GM18526 (cell line): ENCODE measurements around the gene TIMM10.

Experiments
- POLR2A ChIP-seq: IDR thresholded peaks from 3 replicates; pipeline ENCODE4 v1.6.1; 2011; ENCODE audit not compliant: insufficient read length; ENCODE audit errors: extremely low read depth

The TIMM10 gene, protein sequence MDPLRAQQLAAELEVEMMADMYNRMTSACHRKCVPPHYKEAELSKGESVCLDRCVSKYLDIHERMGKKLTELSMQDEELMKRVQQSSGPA

DNA sequence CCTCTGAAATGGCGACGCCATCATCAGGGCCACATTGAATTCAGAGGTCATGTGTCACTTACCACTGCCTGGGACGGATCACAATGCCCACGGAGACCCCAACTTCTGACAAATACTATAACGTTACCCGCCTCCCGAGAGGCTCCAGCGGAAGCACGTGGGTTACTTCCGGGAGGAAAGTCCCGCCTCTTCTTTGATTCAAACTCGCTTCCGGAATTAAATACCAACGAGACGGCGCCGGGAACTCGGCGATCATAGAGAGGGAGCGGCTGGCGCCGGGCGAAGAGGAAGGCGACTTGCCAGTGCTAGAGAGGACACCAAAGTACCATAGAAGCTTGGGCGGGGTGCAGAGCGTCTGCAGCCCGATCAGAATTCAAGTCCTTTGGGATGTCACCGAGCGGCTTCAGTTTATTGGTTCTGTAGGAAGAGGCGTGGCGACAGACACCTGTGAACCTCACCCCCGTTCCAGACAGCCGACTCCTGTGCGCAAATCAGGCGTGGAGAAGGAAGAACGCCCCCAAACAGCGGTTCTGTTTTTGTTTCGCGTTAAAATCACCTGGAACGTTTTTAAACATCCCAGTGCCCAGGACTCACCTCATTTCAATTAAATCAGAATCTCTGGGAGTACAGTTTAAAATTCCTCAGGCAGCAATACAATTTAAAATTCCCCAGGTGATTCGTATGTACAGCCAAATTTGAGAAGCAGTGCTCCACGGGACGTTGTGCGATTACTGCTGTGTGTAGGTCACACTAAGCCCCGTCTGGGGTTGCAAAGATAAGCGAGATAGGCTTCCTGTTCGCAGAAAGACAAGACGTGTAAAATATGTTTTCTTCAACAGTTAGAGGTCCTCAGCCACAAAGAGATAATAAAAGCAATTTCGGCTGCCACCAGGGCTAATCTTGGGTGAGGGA lies at the start of gene TIMM10:
TSS of gene TIMM10 (minus strand) at position 159 of the 912 bp plus-strand sequence. CDS start 565 bp downstream, outside the sequence.
- peak; percentile 59 for TF ChIP-seq POLR2A

DNA sequence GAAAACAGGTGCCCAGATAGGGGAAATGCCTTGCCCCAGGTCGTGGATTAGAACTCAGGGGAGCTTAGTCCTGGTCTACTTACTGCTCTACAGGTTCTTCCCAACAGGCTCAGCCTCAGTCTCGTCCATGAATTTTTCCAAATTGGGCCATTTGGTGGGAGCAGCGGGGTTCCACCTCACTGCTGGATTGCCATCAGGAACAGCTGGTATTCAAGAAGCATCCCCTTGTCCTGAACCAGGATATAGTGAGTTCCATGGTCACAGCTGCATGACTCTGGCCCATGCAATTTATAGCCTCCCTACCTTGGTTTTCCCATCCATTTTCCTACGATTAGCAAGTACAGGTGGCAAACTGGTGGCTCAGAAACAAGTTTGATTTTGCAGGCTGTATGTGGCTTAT lies 43.5 kb upstream of the TIMM10 start:
- no peak for TF ChIP-seq POLR2A

DNA sequence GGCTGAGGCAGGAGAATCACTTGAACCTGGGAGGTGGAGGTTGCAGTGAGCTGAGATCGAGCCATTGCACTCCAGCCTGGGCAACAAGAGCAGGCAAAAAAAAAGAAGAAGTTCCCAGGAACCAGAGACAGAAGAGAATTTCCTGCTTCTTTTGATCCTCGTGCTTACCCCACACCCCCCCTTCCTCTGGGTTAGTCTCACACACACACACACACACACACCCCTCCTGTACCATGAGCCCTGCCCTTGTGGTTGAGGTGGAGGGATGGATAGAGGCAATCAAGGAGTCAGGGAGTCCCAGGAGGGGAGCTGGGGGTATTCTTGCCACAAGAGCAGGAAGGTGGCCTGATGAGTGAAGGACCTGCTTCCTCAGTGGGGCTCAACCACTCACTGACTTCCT lies 41.1 kb upstream of the TIMM10 start:
- TF ChIP-seq POLR2A = no peak

DNA sequence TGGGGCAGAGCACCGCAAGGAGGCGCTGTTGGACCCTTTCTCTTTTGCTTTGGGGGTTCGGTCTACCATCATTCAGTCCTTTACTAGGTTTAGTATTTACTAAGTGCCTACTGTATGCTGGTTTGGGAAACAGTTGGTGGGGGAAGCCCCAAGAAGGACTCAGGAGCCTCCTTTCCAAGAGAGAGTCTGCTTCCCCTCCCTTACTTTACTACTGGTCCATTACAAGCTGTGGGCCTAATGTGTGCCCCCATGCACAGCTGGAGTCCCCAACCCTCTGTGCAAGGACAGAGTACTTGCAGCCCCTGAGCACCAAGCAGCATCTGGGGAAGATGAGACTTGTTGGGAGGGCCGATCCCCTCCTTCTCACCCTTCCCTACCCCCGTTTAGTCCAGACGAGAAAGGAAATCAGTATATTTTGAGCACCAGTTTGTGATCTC lies 37.8 kb upstream of the TIMM10 start:
- TF ChIP-seq POLR2A = no peak

DNA sequence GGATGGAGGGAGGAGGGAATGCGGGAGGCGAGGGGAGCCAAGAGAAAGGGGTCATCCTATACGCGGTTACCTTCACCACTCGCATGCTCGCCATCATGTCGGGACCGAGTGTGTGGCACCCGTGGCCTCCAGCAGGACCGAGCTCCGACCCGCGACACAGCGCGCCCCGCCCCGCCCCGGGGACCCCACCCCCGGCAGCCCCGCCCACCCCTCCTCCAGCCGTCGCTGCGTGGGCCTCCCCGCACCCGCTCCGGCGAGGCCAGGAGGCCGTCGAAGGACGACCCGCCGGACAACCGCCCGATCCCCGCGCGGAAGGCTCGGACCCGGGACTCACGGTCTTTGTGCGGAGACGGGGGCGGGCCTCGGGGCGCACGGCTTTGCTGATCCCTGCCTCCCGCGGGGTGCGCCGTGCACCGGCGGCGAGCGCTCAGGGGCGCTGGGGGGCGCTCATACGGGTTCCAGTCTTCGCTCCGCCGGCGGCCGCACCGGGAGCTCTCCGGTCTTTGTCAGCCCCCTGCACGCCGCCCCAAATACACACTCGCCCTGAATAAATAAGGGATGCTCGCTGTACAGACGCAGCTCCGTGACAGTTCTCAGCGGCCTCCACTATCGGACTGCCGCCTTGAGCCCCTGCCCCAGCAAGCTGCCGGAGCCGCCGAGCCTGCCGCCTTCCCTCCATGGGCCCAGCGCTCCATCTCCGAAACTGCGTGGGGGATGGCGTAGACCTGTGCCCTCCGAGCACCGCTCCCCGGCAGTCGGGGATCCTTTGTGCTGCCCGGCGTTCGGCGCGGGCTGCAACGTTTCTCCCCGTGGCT lies 37.2 kb upstream of the TIMM10 start, which contains the start of gene UBE2L6:
TSS of gene UBE2L6 (minus strand) at position 158 of the 815 bp plus-strand sequence. CDS start at position 97, 61 bp downstream.
- TF ChIP-seq POLR2A = peak; percentile 76

DNA sequence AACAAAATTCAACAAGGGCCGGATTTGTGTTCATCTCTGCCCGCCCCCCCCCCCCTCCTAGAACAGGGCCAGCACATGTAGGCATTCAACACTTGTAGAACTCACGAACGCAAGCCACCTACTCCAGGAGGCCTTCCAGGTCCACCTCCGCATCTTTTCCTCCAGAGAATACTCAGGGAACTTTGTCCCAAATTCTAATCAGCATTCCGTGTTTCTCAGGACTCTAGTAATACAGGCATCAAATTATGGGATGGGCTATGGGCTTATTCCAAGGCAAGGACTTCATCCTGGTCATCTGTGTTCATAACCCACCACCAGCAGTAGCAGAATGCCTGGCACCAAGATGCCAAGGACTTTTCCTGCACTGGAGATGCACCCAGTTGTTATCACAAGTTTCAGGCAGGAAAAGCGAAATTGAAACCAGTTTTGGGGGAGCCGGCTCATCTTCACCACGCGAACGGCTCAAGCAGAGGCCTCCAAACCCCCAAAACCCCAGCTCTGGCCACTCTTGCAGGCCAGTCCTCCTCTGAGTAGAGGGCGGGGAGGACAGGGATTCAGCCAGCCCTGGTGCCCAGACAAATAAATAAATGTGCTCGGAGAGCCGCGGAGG lies 36.5 kb upstream of the TIMM10 start:
- TF ChIP-seq POLR2A = no peak

DNA sequence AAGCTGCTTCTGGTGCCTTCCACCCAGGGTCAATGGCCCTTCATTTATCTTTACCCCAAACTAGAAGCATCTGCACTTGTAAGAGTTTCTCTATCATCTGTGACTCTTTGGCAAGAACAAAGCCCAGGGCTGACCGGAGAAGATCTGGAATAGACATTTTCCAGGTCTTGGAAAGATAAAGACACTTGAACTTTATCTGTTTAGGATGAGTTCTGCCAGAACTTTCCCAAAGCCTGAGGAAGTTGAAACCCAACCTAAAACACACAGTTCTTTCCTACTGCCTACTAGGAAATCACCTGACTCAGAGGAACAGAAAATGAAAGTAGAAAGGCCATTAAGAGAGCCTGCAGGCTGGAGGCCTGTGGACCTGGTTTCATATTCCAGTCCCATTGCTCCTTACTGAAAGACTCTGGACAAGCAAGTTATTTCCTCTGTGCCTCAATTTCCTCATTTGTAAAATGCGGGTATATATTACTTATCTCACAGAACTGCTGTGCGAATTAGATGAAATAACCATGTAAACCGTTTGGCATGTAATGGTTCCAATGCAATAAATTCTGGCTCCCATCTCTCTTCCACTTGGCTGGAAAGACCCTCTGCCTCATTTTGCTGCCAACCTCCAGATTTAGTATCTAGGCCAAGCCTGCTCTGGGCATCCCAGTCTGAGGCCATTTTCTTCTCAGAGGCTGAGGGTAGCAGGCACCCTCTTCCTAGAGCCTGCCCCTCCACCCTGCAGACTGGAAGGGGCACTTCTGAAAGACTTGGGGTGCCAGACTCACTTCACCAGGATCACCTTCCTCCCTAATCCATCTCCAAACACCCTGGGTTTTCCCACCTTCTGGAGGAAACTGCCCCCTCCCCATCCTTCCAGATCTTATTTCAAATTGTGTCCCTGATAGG lies 35.7 kb upstream of the TIMM10 start:
- peak; percentile 16 for TF ChIP-seq POLR2A

DNA sequence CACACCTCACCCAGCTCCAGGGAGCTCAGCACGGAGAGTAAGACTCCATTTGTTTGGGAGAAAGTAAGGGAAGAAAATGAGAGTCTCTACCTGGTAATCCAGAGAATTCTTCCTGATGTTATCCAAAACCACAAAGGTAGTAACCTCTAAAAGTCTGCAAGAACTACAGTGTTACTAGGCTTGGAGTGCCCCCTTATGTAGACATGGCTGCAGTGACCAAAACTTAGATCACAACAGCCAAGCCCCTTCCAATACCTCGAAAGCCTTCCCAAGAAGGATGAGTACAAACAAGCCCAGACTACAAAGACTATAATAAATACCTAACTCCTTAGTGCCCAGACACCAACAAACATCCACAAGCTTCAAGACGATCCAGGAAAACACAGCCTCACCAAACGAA lies 32.0 kb upstream of the TIMM10 start:
- no peak for TF ChIP-seq POLR2A

DNA sequence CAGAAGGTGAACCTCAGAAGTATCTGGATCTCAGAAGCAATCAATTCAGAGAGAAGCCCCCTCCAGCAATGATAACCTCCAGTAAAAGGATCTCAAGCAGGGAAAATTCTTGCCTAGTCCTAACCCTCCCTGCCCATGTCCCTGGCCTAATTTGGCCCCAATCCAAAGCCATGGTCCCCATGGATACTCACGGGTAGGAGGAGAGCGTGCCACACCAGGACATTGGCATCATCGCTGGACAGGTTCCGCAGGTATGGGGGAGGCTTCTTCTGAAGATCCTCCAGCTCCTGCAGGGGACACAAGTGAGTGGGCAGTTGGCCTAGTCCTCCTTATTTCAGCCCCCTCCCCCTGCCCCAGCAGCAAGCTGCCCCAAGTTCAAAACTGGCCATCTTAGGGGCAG lies 29.6 kb upstream of the TIMM10 start:
- no peak for TF ChIP-seq POLR2A

DNA sequence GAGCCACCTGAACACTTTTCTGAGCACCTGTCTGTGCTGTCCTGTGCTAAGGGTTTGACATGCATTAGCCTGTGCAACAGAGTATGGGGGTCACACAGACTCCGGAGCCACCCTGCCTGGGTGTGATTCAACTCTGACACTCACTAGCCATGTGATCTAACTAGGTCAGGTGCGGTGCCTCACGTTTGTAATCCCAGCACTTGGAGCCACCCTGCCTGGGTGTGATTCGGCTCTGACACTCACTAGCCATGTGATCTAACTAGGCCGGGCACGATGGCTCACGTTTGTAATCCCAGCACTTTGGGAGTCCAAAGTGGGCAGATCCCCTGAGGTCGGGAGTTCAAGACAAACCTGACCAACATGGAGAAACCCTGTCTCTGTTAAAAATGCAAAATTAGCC lies 25.5 kb upstream of the TIMM10 start:
- no peak for TF ChIP-seq POLR2A

DNA sequence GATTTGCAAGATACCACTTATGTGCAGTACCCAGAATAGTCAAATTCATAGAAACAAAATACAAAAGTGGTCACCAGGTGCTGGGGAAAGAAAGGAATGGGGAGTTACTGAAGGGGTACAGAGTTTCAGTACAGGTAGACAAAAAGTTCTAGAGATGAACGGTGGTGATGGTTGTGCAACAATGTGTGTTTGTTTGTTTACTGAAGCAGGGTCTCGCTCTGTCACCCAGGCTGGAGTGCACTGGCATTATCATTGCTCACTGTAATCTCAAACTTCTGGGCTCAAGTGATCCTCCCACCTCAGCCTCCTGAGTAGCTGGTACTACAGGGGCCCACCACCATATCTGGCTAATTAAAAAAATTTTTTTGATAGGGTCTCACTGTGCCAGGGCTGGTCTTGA lies 24.8 kb upstream of the TIMM10 start:
- TF ChIP-seq POLR2A = no peak

DNA sequence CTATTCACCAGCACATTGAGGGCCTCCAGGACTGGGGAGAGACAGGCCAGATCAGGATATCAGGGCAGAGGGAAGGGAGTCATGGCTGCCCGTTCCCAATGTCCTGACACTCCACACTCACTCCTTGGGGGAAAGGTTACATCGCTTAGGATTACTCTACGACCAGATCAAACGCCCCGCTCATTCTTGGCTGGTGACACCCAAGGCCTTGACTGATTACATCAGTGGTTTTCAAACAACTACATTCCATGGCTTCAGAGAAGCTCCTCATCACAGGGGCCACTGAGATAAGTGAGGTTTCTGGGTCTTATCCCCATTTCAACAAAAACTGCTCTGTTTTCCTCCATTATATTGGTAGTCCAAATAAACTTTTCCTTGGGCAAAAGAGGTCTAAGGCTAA lies 21.9 kb upstream of the TIMM10 start:
- no peak for TF ChIP-seq POLR2A

DNA sequence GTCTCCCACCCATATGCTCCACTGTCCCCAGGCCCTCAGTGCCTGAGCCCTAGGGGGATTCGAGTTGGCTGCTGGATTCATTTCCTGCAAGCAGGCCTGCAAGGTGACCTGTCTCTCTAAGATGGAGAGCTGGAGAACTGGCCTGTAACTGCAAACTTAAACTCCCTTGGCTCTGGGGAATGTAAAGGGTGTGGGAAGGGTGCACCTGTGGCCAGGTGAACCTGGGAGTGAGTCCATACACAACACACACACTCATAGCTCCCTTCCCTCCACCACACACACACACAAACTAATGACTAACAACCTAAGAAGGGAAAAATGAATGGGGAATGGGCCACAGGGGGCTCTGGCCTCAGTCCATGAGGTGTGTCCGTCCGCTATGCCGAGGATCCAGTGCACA lies 21.4 kb upstream of the TIMM10 start:
- TF ChIP-seq POLR2A = no peak

DNA sequence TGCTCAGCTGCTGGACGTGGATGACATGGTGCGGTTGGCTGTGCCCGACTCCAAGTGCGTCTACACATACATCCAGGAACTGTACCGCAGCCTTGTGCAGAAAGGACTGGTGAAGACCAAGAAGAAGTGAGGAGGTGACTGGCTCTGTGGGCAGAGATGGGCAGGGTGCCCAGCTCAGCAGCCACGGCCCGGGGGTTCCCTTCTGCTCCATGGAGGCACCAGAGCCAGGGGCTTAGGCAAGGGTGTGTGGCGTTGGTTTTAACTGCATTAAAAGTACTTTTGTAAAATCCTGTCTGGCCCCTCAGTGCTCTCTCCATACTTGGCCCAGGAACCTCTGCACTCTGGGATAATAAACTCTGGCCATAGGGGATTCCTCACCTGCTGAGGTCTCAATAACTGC lies 19.4 kb upstream of the TIMM10 start:
- TF ChIP-seq POLR2A = no peak
